H9 (cell line): ENCODE results near the gene SRRT. TPM values are rescaled to one million over a fixed set of nuclear protein-coding genes. Genes with fewer than 3 reads are reported as not detected.

Source experiments
- DNase-seq: peaks from one replicate; pipeline ENCODE4 v3.0.0-alpha.2; 2017
- H2AFZ ChIP-seq: one replicate; pipeline ENCODE4 v1.6.1; 2013; ENCODE audit warnings: mild to moderate bottlenecking, low read length, control low read depth, moderate library complexity
- H2AK5ac ChIP-seq: 2 replicates; pipeline ENCODE4 v1.6.1; 2013; ENCODE audit warnings: low read length, control low read depth, mixed read lengths; ENCODE audit not compliant: insufficient read length
- H2BK120ac ChIP-seq: one replicate; pipeline ENCODE4 v1.6.1; 2013; ENCODE audit warnings: low read depth, mild to moderate bottlenecking, low read length, control low read depth, inconsistent platforms; ENCODE audit not compliant: poor library complexity, severe bottlenecking
- H2BK12ac ChIP-seq: 2 replicates; pipeline ENCODE4 v1.6.1; 2013; ENCODE audit warnings: low read length, control low read depth, mixed read lengths, low read depth; ENCODE audit not compliant: insufficient read length
- H2BK15ac ChIP-seq: 2 replicates; pipeline ENCODE4 v1.6.1; 2013; ENCODE audit warnings: low read depth, low read length, control low read depth
- H2BK20ac ChIP-seq: one replicate; pipeline ENCODE4 v1.6.1; 2013; ENCODE audit warnings: low read depth, mild to moderate bottlenecking, low read length, control low read depth, inconsistent platforms; ENCODE audit not compliant: poor library complexity, severe bottlenecking
- H2BK5ac ChIP-seq: 2 replicates; pipeline ENCODE4 v1.6.1; 2013; ENCODE audit warnings: low read length, control low read depth, mixed read lengths; ENCODE audit not compliant: insufficient read length
- H3K14ac ChIP-seq: 2 replicates; pipeline ENCODE4 v1.6.1; 2013; ENCODE audit warnings: low read length, control low read depth; ENCODE audit not compliant: insufficient read depth
- H3K18ac ChIP-seq: 2 replicates; pipeline ENCODE4 v1.6.1; 2013; ENCODE audit warnings: low read depth, mild to moderate bottlenecking, mixed read lengths, low read length, control low read depth; ENCODE audit not compliant: insufficient read length
- H3K23ac ChIP-seq: 2 replicates; pipeline ENCODE4 v1.6.1; 2013; ENCODE audit warnings: low read length, control low read depth, mixed read lengths, low read depth; ENCODE audit not compliant: insufficient read length
- H3K23me2 ChIP-seq: 2 replicates; pipeline ENCODE4 v1.6.1; 2013; ENCODE audit warnings: low read depth, mild to moderate bottlenecking, mixed read lengths, low read length, control low read depth; ENCODE audit not compliant: insufficient read length, poor library complexity, severe bottlenecking
- H3K27ac ChIP-seq: 2 replicates; pipeline ENCODE4 v1.5.1; 2013; ENCODE audit warnings: low read length, control low read depth, mixed read lengths, low read depth; ENCODE audit not compliant: insufficient read length
- H3K27me3 ChIP-seq: 2 replicates; pipeline ENCODE4 v1.6.1; 2013; ENCODE audit warnings: low read length, control low read depth, inconsistent platforms; ENCODE audit not compliant: insufficient read depth
- H3K4ac ChIP-seq: 2 replicates; pipeline ENCODE4 v1.6.1; 2013; ENCODE audit warnings: low read depth, mild to moderate bottlenecking, control low read depth, inconsistent platforms, low read length, moderate library complexity
- H3K4me1 ChIP-seq: 2 replicates; pipeline ENCODE4 v1.6.1; 2013; ENCODE audit warnings: low read length, control low read depth, inconsistent platforms; ENCODE audit not compliant: insufficient read depth
- H3K4me2 ChIP-seq: 2 replicates; pipeline ENCODE4 v1.6.1; 2013; ENCODE audit warnings: low read length, control low read depth, mixed read lengths; ENCODE audit not compliant: insufficient read length, insufficient read depth
- H3K56ac ChIP-seq: 2 replicates; pipeline ENCODE4 v1.6.1; 2013; ENCODE audit warnings: low read depth, mild to moderate bottlenecking, mixed read lengths, low read length, control low read depth; ENCODE audit not compliant: insufficient read length
- H3K79me1 ChIP-seq: 2 replicates; pipeline ENCODE4 v1.6.1; 2013; ENCODE audit warnings: low read depth, mild to moderate bottlenecking, moderate library complexity, low read length, control low read depth, inconsistent platforms; ENCODE audit not compliant: insufficient read depth, poor library complexity, severe bottlenecking
- H3K79me2 ChIP-seq: 2 replicates; pipeline ENCODE4 v1.6.1; 2013; ENCODE audit warnings: low read length, control low read depth, inconsistent platforms; ENCODE audit not compliant: insufficient read depth
- H3K9ac ChIP-seq: 2 replicates; pipeline ENCODE4 v1.6.1; 2013; ENCODE audit warnings: low read length, control low read depth, mixed read lengths; ENCODE audit not compliant: insufficient read length; ENCODE audit errors: extremely low read depth
- H3K9me3 ChIP-seq: one replicate; pipeline ENCODE4 v1.6.1; 2013; ENCODE audit warnings: low read depth, low read length, inconsistent platforms; ENCODE audit not compliant: control insufficient read depth
- H3T11ph ChIP-seq: one replicate; pipeline ENCODE4 v1.6.1; 2013; ENCODE audit warnings: mild to moderate bottlenecking, low read length, control low read depth, inconsistent platforms
- H4K20me1 ChIP-seq: one replicate; pipeline ENCODE4 v1.6.1; 2013; ENCODE audit not compliant: control insufficient read depth, insufficient read length, insufficient read depth
- H4K5ac ChIP-seq: 2 replicates; pipeline ENCODE4 v1.6.1; 2013; ENCODE audit warnings: low read depth, mild to moderate bottlenecking, mixed read lengths, low read length, control low read depth; ENCODE audit not compliant: insufficient read length
- H4K8ac ChIP-seq: replicated peaks from 2 replicates; pipeline ENCODE4 v1.6.1; 2013; ENCODE audit warnings: low read length, control low read depth, mixed read lengths, low read depth; ENCODE audit not compliant: insufficient read length
- H4K91ac ChIP-seq: 2 replicates; pipeline ENCODE4 v1.6.1; 2013; ENCODE audit warnings: low read depth, mild to moderate bottlenecking, moderate library complexity, mixed read lengths, low read length, control low read depth; ENCODE audit not compliant: insufficient read length
- H3K27ac Mint-ChIP-seq, 3 experiments: 2 replicates in 2 of 3; 3 replicates in 1 of 3; pipeline ENCODE4 v1.8.0; 2020 to 2021; ENCODE audit warnings: mixed read lengths in 3 of 3, mild to moderate bottlenecking in 1 of 3, moderate library complexity in 1 of 3
- H3K27me3 Mint-ChIP-seq: 2 replicates; pipeline ENCODE4 v1.8.0; 2021; ENCODE audit warnings: low read depth, mild to moderate bottlenecking, moderate library complexity, mixed read lengths
- H3K36me3 Mint-ChIP-seq, 3 experiments: 2 replicates in 2 of 3; 3 replicates in 1 of 3; pipeline ENCODE4 v1.8.0; 2020 to 2021; ENCODE audit warnings: low read depth in 3 of 3, mixed read lengths in 3 of 3; ENCODE audit not compliant: insufficient read depth in 1 of 3
- H3K4me1 Mint-ChIP-seq, 2 experiments: 2 replicates each; pipeline ENCODE4 v1.8.0; 2020; ENCODE audit warnings: mixed read lengths in 2 of 2
- H3K4me3 Mint-ChIP-seq, 2 experiments: 2 replicates in 1 of 2; 3 replicates in 1 of 2; pipeline ENCODE4 v1.8.0; 2020 to 2021; ENCODE audit warnings: mild to moderate bottlenecking in 2 of 2, mixed read lengths in 2 of 2, moderate library complexity in 1 of 2
- H3K9me3 Mint-ChIP-seq, 2 experiments: 2 replicates in 1 of 2; 3 replicates in 1 of 2; pipeline ENCODE4 v1.8.0; 2020; ENCODE audit warnings: mild to moderate bottlenecking in 2 of 2, mixed read lengths in 2 of 2, moderate library complexity in 1 of 2
- CTCF ChIP-seq: fragments of 200-600 bp; sonication (generic); conservative IDR thresholded peaks from 3 replicates; pipeline ENCODE4 v1.8.0; 2021; ENCODE audit warnings: antibody characterized with exemption, mild to moderate bottlenecking
- WGBS: extraction: QIAGEN DNeasy Blood & Tissue Kit; methylation state at CpG from one replicate; pipeline ENCODE4 v1.1.7; 2013; ENCODE audit warnings: missing lambda C conversion rate, low lambda C conversion rate, mixed read lengths; ENCODE audit not compliant: insufficient read length; ENCODE audit errors: extremely low coverage; 5-methylcytosine and 5-hydroxymethylcytosine counted together
- total RNA-seq: library from RNA; stranded (reverse); gene quantifications from 2 replicates; pipeline ENCODE4 v1.2.1, GENCODE V29; 2021

Gene SRRT
- total RNA-seq, 1 experiment from 2014 or later, result 373 TPM

GRCh38 chr7:100829150-100829716 is 45.7 kb upstream of the SRRT start:
- H3K36me3 Mint-ChIP-seq, result peaks cover 14 to 23% (median 22%) of the 10 kb centered on the region in 3 experiments; a peak in 6 of 7 replicates
- peak overlapping the region; percentile 92 to 99; a peak in 4 of 5 replicates for H3K4me3 Mint-ChIP-seq
- no peak overlapping the region for H4K8ac ChIP-seq
- H2BK5ac ChIP-seq, result no peak overlapping the region
- H3K27ac Mint-ChIP-seq, result peak overlapping the region in 2 of 3 experiments; percentile 79 to 87; a peak in 1 of 7 replicates
- H4K5ac ChIP-seq, result no peak overlapping the region
- H2BK120ac ChIP-seq, result no peak overlapping the region
- no peak overlapping the region for H2BK20ac ChIP-seq
- H3K23me2 ChIP-seq, result peaks cover 16% of the 10 kb centered on the region
- H3K56ac ChIP-seq, result no peak overlapping the region
- H2AK5ac ChIP-seq, result no peak overlapping the region
- no peaks in the 10 kb centered on the region for H4K20me1 ChIP-seq
- no peak overlapping the region for H3K4me2 ChIP-seq
- no peak overlapping the region for H3K27ac ChIP-seq
- no peak overlapping the region for H4K91ac ChIP-seq
- no peak overlapping the region for H3K14ac ChIP-seq
- H3K27me3 ChIP-seq, result no peaks in the 10 kb centered on the region
- H3T11ph ChIP-seq, result no peak overlapping the region
- H2BK12ac ChIP-seq, result no peak overlapping the region
- H3K23ac ChIP-seq, result no peak overlapping the region
- H3K4me1 Mint-ChIP-seq, result peaks cover 25 to 38% of the 10 kb centered on the region in 2 experiments
- H3K27me3 Mint-ChIP-seq, result no peaks in the 10 kb centered on the region; the same call in 1 of the 2 replicates
- H3K9ac ChIP-seq, result no peak overlapping the region
- H3K9me3 ChIP-seq, result no peaks in the 10 kb centered on the region
- no peak overlapping the region for H2BK15ac ChIP-seq
- peaks cover 15% of the 10 kb centered on the region for H3K79me2 ChIP-seq
- WGBS, result no CpG with 5 or more reads among the region's 20 CpGs
- no peak for TF ChIP-seq CTCF
- H3K79me1 ChIP-seq, result peaks cover 13% of the 10 kb centered on the region
- DNase-seq, result peak; percentile 48
- peaks cover 7% of the 10 kb centered on the region; the same call in 1 of the 2 replicates for H3K4me1 ChIP-seq
- peaks cover 0 to 2% of the 10 kb centered on the region in 2 experiments; a peak in 2 of 5 replicates for H3K9me3 Mint-ChIP-seq
- no peak overlapping the region for H3K18ac ChIP-seq
- H3K4ac ChIP-seq, result no peak overlapping the region
- no peak overlapping the region for H2AFZ ChIP-seq
